GM10266 (cell line): ENCODE measurements around the gene SLC29A1.
"Not testable (repeated sequence)": the region's sequence is repeated elsewhere in the genome, so short reads cannot be mapped to it uniquely, and the experiment has no call there.

ENCODE experiments used
- DNase-seq: peaks from one replicate; pipeline ENCODE4 v3.0.0; 2012; ENCODE audit errors: extremely low spot score
- CTCF ChIP-seq: IDR thresholded peaks from 2 replicates; pipeline ENCODE4 v1.5.1; 2012; ENCODE audit warnings: mild to moderate bottlenecking, low read depth; ENCODE audit not compliant: control insufficient read depth, insufficient read depth; ENCODE audit errors: missing control alignments

SLC29A1 gene

GRCh38 chr6:44186635-44187025, 36.8 kb upstream of the SLC29A1 start:
- no peak for DNase-seq
- TF ChIP-seq CTCF = no peak

- no peak for TF ChIP-seq CTCF
- DNase-seq = no peak
Observed at GRCh38 chr6:44188819-44189218, 34.6 kb upstream of the SLC29A1 start.

- TF ChIP-seq CTCF = no peak
- DNase-seq = peak; percentile 2
Observed at GRCh38 chr6:44189257-44189656, 34.1 kb upstream of the SLC29A1 start.

- DNase-seq = peak; percentile 61
- TF ChIP-seq CTCF = no peak
Observed at GRCh38 chr6:44190715-44191114, 32.7 kb upstream of the SLC29A1 start.

GRCh38 chr6:44192428-44193041, 30.9 kb upstream of the SLC29A1 start:
- DNase-seq = peak; percentile 34
- TF ChIP-seq CTCF = no peak

- DNase-seq = peak; percentile 1
Observed at GRCh38 chr6:44193307-44193910, 30.0 kb upstream of the SLC29A1 start.

GRCh38 chr6:44194326-44194725, 29.1 kb upstream of the SLC29A1 start:
- peak; percentile 1 for DNase-seq
- TF ChIP-seq CTCF = no peak

More at GRCh38 chr6:44193307-44193910, 30.0 kb upstream of the SLC29A1 start:
- TF ChIP-seq CTCF = no peak

GRCh38 chr6:44196351-44196750, 27.0 kb upstream of the SLC29A1 start:
- not testable (repeated sequence) for DNase-seq
